AG04450 (cell line): ENCODE measurements around the gene TMEM191B. TPM values are rescaled to one million over a fixed set of nuclear protein-coding genes. Genes with fewer than 3 reads are reported as not detected.
"Not testable (repeated sequence)": the region's sequence is repeated elsewhere in the genome, so short reads cannot be mapped to it uniquely, and the experiment has no call there.

Experiments
- CTCF ChIA-PET: fragments of 300-600, 350-600 bp; formaldehyde crosslinking; extraction: SDS; loops from one replicate; lab custom pipeline; 2022; ENCODE audit warnings: antibody characterized with exemption, inconsistent platforms; lab: Charles Lee
- POLR2A ChIA-PET: fragments of 350-600 bp; formaldehyde crosslinking; extraction: SDS; loops from one replicate; lab custom pipeline; 2021; ENCODE audit warnings: antibody characterized with exemption, inconsistent platforms; lab: Yijun Ruan, JAX
- DNase-seq: peaks from one replicate; pipeline ENCODE4 v3.0.0-alpha.2; 2011; ENCODE audit warnings: low read depth, low spot score
- H3K27ac ChIP-seq: one replicate; pipeline ENCODE4 v1.5.1; 2012; ENCODE audit warnings: low read depth, low read length, control low read depth
- H3K27me3 ChIP-seq: one replicate; pipeline ENCODE4 v1.6.0; 2012; ENCODE audit warnings: low read length; ENCODE audit not compliant: control insufficient read depth, insufficient read depth
- H3K4me3 ChIP-seq: 2 replicates; pipeline ENCODE4 v1.5.1; 2011; ENCODE audit warnings: mild to moderate bottlenecking, low read depth, low read length, control low read depth
- H3K9me3 ChIP-seq: 2 replicates; pipeline ENCODE4 v1.5.1; 2012; ENCODE audit warnings: low read length; ENCODE audit not compliant: control insufficient read depth, insufficient read depth
- polyA plus RNA-seq: library from polyadenylated mRNA; depleted of rRNA; stranded (reverse); fragments of >200 nt; gene quantifications from 2 replicates; pipeline ENCODE4 v1.2.3, GENCODE V29; 2011; rRNA removed

Gene TMEM191B
- polyA plus RNA-seq, 1 experiment, result 0.40 TPM

- H3K4me3 ChIP-seq, POLR2A ChIA-PET, H3K9me3 ChIP-seq, CTCF ChIA-PET, H3K27me3 ChIP-seq, DNase-seq, H3K27ac ChIP-seq: not testable (repeated sequence)
Measured at GRCh38 chr22:18570509-18571246, 43.1 kb downstream of the TMEM191B start.

GRCh38 chr22:18573483-18574164, 46.0 kb downstream of the TMEM191B start:
- POLR2A ChIA-PET, result not testable (repeated sequence)

GRCh38 chr22:18574555-18574954, 47.0 kb downstream of the TMEM191B start:
- POLR2A ChIA-PET, H3K9me3 ChIP-seq, DNase-seq, H3K27me3 ChIP-seq, H3K4me3 ChIP-seq, CTCF ChIA-PET, H3K27ac ChIP-seq: not testable (repeated sequence)

More at GRCh38 chr22:18573483-18574164, 46.0 kb downstream of the TMEM191B start:
- H3K27me3 ChIP-seq, H3K4me3 ChIP-seq, CTCF ChIA-PET, H3K27ac ChIP-seq, DNase-seq, H3K9me3 ChIP-seq: not testable (repeated sequence)

- POLR2A ChIA-PET, CTCF ChIA-PET, DNase-seq: not testable (repeated sequence)
Measured at GRCh38 chr22:18575686-18576085, 48.1 kb downstream of the TMEM191B start.

GRCh38 chr22:18577090-18577818, 49.7 kb downstream of the TMEM191B start:
- DNase-seq, H3K4me3 ChIP-seq, POLR2A ChIA-PET, CTCF ChIA-PET, H3K9me3 ChIP-seq, H3K27ac ChIP-seq, H3K27me3 ChIP-seq: not testable (repeated sequence)

More at GRCh38 chr22:18575686-18576085, 48.1 kb downstream of the TMEM191B start:
- not testable (repeated sequence) for H3K4me3 ChIP-seq, H3K9me3 ChIP-seq, H3K27me3 ChIP-seq, H3K27ac ChIP-seq

GRCh38 chr22:18577847-18578246, 50.2 kb downstream of the TMEM191B start:
- POLR2A ChIA-PET, H3K4me3 ChIP-seq, H3K27me3 ChIP-seq, H3K9me3 ChIP-seq, CTCF ChIA-PET, H3K27ac ChIP-seq, DNase-seq: not testable (repeated sequence)

Other genes starting within 250 kb of the TMEM191B start
- gene GGTLC3, start 9.6 kb upstream of the TMEM191B start, polyA plus RNA-seq, result not detected in 2 replicates
- gene RIMBP3, start 84.1 kb downstream of the TMEM191B start, polyA plus RNA-seq, result 0.19 and 0.26 TPM in 2 replicates